OCI-M1 (cell line): Measurements from ENCODE around the gene VPS13D.
A peak's percentile ranks its signal among the peaks of the same experiment; 100 is the strongest.

Experiments
- DNase-seq: peaks from one replicate; lab custom pipeline; 2025; lab: John Stamatoyannopoulos, UW

VPS13D gene

DNA sequence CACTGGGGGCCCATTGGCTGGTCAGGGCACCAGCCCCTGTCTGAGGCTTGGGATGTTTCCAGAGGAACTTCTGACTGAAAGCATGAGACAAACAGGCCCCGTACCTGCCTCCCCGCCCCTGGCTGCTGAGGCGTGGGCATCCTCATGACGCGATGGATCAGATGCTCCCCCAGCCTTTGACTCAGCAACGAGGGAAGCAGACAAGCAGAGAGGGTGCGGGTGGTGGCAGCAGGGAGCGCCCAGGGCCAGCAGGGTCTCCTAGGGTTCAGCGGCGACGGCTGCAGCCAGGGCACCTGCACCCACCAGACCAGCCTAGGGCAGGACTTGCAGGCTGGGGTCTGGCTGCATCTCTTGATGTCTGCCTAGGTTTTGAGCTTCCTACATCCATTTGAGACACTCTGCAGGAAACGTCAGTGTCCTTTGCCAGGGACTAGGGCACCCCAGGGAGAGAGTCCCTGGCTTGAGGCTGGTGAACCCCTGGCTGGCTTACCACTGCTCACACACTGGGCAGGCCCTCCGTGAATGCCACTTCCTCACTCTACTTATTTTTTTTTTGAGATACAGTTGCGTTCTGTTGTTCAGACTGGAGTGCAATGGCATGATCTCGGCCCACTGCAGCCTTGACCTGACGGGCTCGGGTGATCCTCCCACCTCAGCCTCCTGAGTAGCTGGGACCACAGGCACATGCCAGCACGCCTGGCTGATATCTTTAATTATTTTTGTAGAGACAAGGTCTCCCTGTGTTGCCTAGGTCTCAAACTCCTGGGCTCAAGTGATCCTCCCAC is 324.9 kb downstream of the VPS13D start:
- no peak for DNase-seq

GRCh38 chr1:12555411-12556367 is 325.9 kb downstream of the VPS13D start:
- no peak for DNase-seq

DNA sequence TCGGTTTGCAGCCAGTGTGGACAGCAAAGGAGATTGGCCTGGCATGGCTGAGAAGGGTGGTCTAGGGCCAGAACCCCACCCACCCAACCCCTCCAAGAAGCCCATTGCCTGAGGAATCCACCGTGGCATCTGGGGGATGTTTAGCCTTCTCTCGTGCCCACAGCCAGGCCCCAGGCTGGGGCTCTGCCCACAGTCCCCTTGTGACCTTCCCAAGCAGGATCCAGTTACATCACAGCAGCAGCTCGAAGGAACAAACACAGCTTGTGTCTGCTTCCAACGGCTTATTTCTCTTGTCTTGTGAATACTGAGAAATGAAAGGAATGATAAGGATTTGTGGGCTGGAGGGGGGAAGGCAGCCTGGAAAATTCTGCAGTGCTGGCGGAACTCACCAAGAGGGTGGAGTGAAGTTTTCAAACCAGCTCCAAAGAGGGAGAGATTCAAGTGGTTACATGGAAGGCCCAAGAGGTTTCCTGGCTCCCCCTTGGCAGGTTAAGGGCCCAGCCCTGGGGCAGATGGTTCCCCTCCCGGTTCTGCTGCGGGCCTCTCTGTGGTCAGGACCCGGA is 326.6 kb downstream of the VPS13D start:
- peak; percentile 30 for DNase-seq

- no peak for DNase-seq
These were observed 327.4 kb downstream of the VPS13D start for GRCh38 chr1:12556957-12557935.

DNA sequence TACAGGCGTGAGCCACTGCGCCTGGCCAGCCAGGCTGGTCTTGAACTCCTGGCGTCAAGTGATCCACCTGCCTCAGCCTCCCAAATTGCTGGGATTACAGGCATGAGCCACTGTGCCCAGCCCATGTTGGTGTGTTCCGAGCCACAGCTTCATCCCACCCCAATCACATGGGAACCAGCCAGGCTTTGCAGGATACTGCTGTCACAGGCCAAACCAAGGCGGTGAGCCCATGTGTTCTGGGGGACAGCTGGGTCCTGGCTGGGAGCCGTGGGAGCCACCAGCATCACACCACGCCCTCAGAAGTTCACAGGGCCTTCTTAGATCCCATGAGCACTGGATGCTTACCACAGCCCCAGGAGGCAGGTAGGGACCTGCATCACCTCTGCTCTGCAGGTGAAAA is 331.3 kb downstream of the VPS13D start:
- DNase-seq: no peak
